HG03060 (cell line): ENCODE measurements around the gene DAAM1.

Experiments used
- ATAC-seq: cut with Tn5 transposase; IDR thresholded peaks from one replicate; pipeline ENCODE4 v1.9.1; 2021; ENCODE audit warnings: low read depth, moderate number of reproducible peaks; ENCODE audit not compliant: unreplicated experiment

Gene DAAM1

DNA sequence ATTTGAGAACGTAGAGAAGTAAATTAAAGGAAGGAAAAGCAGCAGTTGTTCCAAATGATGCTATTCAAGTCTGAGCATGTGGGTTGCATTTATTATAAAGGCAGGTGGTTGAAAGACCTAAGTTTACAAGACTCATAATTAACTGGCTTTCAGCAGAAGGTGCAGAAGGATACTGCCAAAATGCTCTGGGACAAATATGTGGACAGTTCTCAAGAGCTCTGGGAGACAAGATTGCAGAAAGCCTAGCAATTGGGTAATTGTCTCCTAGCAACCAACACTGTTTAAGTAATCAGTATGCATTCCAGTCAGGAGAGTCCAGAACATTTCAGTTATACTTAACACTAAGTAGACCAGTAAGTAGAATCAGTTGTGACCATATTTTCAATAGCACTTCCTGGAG is 145.2 kb downstream of the DAAM1 start:
- ATAC-seq = no peak

DNA sequence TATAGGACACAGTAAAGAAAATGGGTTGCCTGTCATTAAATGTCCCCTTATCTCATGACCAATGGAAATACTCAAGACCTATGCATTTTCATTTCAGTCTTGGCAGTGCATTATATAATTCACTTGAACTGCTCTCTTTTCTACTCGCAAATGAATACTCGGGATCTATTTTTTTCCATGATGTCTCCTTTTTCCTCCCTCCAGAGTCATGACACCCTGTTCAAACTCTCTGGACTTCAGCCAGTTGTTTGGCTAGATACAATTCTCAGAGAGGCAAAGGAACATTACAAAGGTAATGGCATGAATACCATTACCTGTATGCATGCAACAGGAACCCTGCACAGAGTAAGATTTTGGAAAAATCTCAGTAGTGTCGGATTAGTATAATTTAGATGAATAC is 145.8 kb downstream of the DAAM1 start:
- no peak for ATAC-seq

DNA sequence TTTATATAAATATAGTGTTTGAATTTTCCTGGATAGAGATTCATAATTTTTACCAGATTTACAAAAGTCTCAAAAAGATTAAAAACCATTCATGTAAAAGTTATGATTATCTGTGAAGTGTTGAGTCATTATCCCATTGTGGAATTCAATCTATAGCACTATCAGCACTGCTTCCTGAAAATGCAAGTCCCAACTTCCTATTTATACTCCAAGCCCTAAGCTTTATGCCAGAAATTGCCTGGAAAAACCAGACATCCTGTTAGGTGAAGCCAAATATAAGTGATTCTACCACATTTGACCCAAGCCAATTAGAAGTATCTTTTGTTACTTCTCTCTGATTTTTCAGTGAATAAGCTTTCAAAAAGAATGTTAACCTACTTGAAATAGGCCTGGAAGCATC is 147.6 kb downstream of the DAAM1 start:
- ATAC-seq = no peak

DNA sequence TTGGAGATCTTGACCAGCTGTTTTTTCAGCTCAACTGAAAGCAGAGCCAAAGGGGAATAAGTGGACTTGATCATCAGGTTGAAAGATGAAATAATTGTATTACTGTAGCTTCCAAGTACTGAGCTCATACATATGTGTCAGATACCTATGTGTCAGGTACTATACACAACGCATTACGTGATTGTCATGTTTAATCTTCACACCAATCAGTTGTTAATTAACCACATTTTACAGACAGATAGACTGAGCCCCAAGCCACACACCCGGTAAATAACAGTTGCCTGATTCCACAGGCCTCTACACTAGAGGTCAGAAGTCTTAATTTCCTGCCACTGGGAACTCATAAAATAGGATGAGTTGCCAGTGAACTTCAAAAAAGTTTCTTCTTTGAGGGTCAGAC is 148.2 kb downstream of the DAAM1 start:
- no peak for ATAC-seq

DNA sequence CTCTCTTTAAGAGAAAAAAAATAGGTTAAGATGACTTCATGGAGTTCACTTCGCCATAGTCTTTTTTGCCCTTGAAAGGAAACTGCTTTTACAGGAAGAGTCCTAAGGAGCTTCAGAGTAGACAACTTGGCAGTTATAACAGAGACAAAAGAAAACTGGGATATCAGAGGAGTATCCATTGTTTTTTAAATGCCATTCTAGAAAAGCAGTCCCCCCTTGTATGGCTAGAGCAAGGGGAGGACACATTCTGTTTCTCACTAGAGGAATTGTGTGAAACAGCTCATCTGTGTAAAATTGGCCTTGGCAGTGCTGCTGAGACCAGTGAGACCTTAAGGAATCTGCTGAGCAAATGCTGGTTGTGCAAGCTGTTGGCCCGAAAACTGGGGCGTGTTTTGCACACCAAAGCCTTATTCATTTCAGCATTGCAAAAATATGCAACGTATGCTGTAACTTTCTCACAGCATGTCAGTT is 148.7 kb downstream of the DAAM1 start:
- no peak for ATAC-seq

DNA sequence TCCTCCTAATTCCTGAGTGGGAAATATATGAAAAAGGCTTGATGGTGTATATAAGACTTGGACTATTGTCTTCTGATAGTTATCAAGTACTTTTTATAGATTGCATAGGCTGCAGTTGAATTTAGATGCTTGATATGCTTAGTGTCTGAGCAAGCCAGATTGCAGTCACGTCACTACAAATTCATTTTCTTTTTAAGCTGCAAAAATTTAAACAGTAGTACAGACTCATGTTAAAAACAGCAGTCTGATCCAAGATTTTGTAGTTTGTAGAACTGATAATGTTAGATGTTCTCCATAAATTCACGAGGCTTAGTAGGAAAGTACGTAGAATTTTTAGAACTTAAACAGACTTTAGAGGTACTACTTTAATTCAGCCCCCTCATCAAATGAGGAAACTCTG is 150.3 kb downstream of the DAAM1 start:
- ATAC-seq = no peak

DNA sequence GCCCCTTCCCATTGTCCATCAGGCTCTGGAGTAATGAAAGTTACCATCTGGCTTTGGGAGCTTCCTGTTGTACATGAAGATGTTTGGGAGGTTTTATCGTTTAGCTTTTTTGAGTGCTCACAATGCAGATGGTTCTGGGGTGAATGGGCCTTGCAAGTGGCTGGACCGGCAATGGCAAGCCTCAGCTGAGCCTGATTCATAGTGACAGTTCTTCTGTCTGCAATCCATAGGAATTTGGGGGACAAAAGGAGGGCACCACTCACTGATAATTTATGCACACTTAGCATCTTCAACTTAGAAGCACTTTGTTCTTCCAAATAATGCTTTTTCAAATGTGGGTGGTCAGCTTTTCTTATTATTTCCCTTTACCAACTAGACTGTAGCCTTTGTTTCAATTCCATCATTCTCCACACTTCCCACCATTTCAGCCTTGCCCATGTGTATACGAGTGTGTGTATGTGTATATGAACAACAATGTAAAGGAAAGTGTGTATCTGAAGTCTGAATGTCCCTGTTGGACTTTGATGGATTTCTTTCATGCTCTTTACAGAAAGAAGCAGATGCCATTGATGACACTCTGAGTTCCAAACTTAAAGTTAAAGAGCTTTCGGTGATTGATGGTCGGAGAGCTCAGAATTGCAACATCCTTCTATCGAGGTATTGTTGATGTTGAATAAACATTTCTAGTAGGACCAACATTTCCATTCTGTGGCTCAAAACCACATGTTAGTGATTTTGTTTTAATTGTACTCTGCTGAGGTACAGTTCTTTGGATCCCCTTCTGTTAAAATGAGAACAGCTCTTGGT is 151.3 kb downstream of the DAAM1 start:
- ATAC-seq = no peak

DNA sequence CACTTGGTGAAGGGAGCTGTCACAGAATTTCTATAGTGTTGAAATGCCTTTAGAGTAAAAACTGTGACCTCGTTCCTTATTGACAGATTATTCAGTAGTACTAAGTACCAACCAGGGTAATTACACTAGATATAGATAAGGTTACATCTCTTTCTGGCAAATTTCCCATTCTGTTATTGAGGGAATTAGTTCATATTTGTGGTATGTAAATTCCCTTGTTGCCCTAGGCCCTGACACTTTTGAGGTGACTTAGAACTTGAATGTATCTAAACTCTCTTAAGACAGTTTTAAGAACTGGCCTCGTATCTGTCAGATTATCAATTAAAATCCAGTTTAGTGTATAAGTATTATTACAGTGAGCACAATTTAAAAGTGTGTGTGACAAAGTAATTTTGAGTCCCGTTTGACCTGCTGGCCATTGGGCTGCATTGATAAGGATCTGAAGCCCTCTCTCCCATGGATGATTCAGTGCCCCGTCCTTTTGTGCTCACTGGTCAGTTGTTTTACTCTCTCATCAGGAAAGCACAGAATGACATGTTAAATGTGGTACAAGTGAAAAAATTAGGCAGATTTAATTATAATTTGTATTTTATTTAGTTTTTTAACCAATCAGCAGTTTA is 153.5 kb downstream of the DAAM1 start:
- ATAC-seq = no peak

DNA sequence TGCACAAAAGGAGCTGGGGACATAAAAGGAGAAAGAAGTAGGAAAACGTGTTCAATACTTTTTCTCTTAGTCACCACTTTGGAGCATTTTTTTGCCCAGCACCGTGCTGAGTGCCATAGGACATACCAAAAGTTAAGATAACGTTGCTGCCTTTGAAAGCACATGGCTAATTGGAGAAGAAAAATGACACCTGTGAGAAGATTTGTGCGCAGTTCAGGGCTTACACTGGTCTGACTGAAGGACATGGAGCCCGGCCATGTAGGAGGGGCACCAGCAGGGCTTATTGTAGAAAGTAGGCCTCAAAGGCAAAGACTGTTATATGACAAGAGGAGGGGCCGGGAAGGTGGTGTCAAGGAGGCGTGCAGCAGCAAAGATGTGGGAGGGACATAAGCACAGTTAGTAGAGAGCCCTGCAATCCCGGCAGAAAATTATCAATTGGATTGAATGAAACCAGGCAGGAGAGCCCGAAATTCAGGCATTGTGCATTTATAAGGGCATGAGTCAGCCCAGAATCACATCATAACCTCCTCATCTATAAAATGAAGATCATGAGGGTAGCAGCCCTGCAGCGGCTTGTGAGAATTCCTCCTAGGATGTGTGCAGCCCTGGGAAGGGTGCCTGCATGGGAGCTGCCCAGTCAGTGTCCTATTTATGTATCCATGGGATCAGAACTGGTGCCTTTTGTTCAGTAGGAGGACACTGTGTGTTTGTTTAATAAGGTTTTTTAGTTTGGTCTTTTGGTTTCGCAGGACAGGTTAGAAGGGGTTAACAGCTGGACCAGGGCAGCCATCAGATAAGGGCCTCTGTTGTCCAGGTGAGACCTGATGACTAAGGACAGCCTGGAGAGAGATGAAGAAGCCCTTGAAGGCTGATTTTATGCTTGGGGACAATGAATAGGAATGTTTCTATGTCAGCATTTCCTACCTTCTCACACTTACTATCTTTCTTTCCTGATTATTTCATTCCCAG is 154.3 kb downstream of the DAAM1 start:
- ATAC-seq = no peak

DNA sequence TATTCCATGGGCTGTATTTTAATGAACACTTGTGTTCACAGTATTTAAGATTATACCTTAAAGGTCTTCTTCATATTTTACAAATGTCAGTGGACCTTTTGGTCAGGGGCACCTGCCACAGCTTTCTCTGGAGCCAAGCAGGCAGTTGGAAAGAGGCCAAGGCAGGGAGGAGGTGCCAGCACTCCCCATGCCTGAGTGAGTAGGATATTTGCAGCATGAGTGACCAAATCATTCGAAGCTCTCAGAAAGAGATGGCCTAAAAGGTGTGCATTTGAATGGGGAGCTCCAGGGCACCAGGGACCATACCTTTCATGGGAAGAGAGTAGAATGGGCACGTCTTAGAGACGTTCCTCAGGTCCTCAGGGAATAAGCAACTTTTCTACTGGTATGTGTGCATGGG is 155.1 kb downstream of the DAAM1 start:
- ATAC-seq = no peak

DNA sequence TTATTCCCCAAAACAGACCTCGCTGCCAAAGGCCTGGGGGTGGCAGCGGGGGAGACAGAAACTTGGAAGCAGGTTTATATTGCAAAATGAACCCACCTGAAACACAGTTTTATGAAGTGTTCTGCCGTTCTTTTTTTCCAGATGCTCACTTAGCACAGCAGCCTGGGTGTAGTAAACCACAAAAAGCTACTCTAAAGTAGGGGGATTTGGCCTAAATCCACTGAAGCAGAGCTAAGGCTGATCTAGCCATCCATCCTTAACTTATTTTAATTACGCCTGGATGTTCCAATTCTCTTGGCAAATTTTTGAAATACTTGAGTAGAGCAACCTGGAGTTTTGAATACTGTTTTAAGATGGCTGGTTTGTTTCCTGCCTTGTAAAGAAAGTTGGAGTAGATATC is 155.5 kb downstream of the DAAM1 start:
- no peak for ATAC-seq

DNA sequence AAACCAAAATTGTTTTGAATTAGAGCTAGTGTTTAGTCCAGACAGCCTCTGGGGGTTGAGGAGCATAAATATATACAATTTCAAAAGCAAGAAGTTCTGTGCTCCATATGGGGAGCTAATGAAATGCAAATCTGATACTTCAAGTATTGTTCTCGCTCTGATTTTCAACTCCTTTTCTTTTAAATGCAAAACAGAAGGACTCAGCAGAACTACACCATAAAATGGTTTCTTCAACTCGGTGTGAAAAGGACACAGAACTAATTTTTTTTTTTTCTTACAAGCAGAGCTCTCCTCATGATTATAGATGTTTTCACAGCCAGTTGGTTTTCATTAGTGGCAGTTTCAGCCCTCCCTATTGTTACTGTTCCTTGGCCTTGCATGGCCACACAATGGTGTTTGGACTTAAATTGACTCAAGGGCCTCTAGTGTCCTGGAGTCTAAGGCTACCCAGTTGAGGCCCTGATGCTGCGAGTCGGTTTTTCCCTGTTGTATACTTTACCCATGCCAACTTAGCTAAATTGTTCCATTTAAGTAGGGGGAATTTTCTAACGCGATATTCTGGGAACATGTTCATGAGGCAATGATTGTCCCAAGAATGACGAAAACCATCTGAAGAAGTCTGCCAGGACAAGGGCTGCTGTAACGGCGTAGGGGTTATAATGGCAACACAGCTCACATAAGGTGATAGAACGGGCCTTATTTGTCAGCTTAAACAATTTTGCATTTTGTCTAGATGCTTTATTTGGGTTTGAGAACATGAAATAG is 156.4 kb downstream of the DAAM1 start:
- ATAC-seq = no peak

DNA sequence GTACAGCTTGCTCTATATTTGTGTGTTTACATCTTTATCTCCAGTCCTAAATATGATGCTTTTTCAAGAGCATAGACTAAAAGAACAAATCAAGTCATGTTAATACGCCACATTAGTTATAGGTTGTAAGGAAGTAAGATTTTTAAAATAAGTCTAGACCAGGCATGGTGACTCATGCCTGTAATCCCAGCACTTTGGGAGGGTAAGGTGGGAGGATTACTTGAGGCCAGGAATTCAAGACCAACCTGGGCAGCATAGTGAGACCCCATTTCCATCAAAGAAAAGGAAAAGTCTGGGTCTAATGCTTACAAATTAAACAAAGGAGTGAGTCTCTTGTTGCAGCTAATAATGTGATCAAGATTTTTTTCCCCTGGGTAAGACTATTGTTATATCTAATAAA is 157.9 kb downstream of the DAAM1 start:
- ATAC-seq = no peak

DNA sequence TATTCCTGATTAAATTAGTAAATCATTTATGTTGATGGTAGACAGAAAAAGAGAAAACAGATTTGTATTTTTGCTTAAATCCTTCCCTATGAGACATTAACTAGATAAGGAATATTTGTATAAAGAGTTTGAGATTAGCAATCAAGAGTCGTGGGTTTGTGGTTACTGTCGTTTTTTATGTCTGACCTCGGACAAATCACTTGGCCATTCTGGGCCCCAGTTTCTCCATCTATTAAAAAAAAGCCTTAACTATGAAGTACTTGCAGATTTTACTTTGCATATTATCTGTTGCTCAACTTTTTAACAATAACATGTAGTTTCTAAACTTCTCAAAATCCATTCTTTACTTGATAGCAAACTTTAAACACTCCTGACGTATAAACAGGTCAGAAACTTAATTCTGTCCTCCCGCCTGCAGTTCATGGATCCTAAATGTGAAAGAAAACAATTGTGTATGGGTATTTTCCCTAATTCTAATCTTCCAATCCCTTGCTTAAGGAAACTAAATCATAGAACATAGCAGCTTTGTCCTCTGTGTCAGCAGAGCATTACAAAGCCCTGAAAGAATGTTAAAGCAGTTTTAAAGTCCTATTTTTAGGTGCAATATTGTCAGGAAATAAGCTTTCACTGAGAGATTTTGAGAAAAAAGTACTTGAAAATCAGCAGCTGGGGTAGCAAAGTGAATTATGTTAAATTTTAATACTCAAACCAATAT is 158.5 kb downstream of the DAAM1 start:
- ATAC-seq = no peak

DNA sequence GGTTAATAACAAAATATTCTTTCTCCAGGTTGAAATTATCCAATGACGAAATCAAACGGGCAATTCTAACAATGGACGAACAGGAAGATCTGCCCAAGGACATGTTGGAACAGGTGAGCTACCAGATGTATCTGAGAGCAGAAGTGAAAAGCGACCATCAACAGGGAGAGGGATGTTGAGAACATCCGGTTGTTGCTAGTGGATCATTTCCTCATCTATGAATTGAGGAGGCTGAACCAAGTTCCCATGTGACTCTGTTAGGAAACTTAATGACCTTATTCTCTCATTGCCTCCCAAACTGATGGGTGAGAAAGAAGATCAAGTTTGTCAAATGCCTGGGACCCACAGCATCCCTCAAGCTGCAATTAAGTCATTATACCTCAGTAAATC is 159.0 kb downstream of the DAAM1 start:
- ATAC-seq = no peak

DNA sequence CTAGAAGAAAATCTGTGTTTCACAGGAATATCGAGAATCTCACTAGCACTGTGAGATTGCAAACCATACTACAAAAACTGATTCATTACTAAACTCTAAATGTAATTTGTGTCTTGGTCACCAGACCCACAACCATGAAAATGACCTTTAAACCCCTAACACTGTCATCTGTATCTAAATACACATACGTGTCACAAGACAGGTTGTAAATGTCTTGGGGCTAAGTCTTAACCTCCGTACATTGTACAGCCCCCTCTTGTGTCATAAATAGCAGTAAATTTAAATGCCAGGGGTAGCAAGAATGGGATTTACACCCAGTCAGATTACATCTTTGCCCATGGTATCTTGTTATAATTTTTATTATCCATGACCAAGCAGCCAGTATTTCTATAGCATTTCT is 159.4 kb downstream of the DAAM1 start:
- no peak for ATAC-seq

DNA sequence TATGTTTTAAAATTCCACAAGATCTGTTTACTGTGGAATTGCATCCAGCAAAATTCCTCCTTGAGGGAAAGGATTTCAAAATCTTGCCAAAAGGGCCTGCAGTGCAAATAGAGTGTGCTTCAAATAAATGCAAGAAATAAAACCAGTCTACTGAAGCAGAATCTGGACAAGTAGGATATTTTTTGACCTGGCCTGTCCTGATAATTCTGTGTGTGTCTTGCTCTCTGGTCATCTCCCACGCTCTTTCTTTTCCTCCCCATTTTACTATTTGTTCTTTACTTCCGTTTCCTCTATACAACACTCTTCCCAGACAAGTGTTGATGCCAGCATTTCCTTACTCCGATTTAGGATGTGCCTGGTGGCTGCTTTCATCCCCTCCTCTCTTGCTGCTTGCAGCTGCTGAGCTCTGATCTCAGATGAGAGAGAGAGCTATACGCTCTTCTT is 160.8 kb downstream of the DAAM1 start:
- ATAC-seq = no peak

DNA sequence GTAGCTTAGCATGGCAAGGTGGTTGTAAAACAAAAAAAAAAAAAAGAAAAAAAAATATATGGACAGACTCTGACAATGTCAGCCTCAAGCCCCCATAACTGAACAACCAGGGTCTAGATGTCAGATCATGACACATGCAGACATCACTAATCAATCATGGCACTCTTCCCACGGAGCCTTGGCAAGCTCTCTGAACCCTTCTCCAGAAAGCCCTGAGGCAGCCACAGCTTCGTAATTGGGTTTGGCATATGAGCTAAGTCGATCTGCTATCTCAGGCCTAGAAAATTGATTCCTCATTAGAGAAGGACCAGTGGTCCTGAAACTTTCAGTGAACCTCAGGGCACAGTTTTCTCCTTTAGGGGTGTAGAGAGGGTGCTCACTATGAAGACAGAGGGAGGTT is 164.5 kb downstream of the DAAM1 start:
- no peak for ATAC-seq

DNA sequence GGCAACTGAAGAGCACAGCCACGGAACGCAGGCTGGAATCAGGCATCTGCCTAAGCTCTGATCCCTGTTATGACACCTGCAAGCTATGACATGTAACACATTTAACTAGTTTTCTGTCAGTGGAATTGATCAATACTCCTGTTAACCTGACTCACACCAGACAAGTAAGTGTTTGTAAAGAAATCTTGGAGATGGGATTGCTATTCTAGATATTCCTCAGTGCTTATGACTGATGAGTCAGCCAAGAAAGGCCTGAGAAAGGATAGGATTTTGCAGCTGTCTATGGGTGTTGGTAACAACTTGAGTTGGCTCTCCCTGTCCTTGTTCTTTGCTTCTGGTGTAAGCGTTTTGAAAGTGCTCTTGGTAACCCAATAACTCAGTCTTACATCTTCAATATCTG is 166.2 kb downstream of the DAAM1 start:
- ATAC-seq = no peak

DNA sequence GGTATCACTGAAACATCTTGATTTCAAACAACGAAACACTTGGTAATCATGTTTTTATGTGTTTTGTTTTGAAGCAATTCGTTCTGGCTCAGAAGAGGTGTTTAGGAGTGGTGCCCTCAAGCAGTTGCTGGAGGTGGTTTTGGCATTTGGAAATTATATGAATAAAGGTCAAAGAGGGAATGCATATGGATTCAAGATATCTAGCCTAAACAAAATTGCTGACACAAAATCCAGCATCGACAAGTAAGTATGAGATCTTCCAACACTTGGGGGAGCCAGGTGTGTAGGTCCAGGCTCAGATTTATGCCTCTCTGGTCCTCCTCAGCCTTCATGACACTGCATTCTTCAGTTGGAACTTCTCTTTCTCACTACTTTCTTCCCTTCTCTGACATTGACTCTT is 166.6 kb downstream of the DAAM1 start:
- ATAC-seq = no peak
